Activated naive CD8-positive, alpha-beta T cell (primary cell): ENCODE measurements around the gene ACSF3.

Experiments
- H3K27ac Mint-ChIP-seq: one replicate; pipeline ENCODE4 v1.8.0; 2021; ENCODE audit warnings: mixed read lengths
- H3K27me3 Mint-ChIP-seq: one replicate; pipeline ENCODE4 v1.8.0; 2021; ENCODE audit warnings: mixed read lengths
- H3K36me3 Mint-ChIP-seq: one replicate; pipeline ENCODE4 v1.8.0; 2021; ENCODE audit warnings: mixed read lengths
- H3K4me1 Mint-ChIP-seq: one replicate; pipeline ENCODE4 v1.8.0; 2021; ENCODE audit warnings: low read depth, mixed read lengths
- H3K4me3 Mint-ChIP-seq: one replicate; pipeline ENCODE4 v1.8.0; 2021; ENCODE audit warnings: mild to moderate bottlenecking, mixed read lengths
- H3K9me3 Mint-ChIP-seq: one replicate; pipeline ENCODE4 v1.8.0; 2021; ENCODE audit warnings: low read depth, mixed read lengths

Gene ACSF3

DNA sequence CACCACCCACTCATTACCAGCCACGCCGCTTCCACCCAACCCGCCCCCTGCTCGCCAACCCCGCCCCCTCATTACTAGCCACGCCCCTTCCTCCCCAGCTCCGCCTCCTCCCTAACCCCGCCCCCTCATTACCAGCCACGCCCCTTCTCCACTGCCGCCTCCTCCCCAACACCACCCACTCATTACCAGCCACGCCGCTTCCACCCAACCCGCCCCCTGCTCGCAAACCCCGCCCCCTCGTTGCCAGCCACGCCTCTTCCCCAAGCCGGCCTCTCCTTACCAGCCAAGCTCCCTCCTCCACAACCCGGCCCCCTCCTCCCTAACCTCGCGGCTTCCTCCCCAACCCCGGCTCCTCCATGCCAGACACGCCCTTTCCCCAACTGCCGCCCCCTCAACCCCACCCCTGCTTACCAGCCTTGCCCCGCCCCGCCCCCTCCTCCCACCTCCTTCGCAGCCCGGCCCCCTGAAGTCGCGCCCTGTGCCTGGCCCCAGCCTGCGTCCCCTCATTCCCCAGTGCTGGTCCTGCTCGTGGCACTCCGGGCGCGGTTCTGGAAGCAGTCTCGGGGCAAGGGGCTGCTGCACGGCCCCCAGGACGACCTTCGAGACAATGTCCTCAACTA lies 99.4 kb downstream of the ACSF3 start:
- Mint-ChIP-seq H3K4me3 (no peak overlapping the region), H3K9me3 (no peaks in the 10 kb centered on the region), H3K4me1 (peaks cover 2% of the 10 kb centered on the region), H3K36me3 (no peaks in the 10 kb centered on the region), H3K27me3 (no peaks in the 10 kb centered on the region), H3K27ac (no peak overlapping the region)

DNA sequence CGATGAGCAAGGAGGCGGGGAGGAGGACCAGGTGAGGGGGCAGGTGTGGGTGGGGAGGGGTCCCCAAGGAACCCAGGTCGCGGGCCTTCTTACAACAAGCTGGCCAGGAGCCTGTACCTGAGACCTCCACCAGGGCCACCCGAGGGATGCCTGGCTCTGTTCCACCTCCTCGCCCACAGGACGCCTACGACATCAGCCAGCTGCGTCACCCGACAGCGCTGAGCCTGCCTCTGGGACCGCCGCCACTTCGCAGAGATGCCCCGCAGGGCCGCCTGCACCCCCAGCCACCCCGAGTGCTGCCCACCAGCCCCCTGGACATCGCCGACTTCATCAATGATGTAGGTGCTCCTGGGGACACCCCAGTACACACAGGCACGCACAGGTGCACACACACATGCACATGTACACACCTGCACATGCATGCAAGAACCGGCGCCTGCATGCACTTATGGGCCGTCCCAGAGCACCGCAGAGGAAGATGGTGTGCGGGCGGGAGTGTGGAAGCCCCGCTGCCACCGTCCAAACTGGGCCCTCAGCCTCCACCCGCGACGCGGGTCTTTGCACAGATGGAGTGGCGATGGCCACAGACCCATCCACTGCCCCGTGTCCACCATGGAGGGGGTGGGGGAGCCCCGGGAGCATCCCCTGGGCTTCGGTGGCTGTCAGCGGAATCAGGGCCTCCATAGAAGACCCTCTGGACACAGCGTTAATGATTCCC lies 100.1 kb downstream of the ACSF3 start:
- H3K4me1 Mint-ChIP-seq = peaks cover 2% of the 10 kb centered on the region
- H3K4me3 Mint-ChIP-seq = no peak overlapping the region
- no peak overlapping the region for H3K27ac Mint-ChIP-seq
- H3K27me3 Mint-ChIP-seq = no peaks in the 10 kb centered on the region
- H3K9me3 Mint-ChIP-seq = no peaks in the 10 kb centered on the region
- H3K36me3 Mint-ChIP-seq = no peaks in the 10 kb centered on the region

DNA sequence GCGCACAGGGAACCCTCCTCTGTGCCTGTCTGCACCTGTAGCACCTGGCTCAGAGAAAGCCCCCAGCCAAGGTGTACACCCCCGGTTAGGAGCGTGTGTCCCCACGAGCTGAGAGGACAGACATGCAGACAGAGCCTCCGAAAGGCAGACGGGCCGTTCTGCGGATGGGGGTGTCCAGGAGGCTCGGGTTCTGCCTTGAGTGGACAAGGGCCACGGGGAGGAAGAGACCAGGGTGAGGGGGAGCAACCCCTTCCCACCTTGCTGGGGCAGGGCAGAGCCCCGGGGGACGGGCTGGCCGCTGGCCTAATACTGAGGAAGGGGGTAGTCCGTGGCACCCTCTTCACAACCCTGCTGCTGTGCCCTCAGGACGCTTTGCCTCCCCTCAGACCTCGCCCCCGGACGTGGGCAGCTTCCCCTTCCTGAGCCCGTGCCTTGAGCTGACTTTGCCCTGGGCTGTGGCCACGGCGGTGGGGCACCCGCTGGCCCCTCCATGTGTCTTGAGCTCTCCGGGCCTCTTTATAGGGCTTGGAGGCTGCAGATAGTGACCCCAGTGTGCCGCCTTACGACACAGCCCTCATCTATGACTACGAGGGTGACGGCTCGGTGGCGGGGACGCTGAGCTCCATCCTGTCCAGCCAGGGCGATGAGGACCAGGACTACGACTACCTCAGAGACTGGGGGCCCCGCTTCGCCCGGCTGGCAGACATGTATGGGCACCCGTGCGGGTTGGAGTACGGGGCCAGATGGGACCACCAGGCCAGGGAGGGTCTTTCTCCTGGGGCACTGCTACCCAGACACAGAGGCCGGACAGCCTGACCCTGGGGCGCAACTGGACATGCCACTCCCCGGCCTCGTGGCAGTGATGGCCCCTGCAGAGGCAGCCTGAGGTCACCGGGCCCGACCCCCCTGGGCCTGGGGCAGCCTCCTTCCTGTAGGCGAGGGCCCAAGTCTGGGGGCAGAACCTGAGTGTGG lies 101.0 kb downstream of the ACSF3 start:
- H3K27ac Mint-ChIP-seq = no peak overlapping the region

DNA sequence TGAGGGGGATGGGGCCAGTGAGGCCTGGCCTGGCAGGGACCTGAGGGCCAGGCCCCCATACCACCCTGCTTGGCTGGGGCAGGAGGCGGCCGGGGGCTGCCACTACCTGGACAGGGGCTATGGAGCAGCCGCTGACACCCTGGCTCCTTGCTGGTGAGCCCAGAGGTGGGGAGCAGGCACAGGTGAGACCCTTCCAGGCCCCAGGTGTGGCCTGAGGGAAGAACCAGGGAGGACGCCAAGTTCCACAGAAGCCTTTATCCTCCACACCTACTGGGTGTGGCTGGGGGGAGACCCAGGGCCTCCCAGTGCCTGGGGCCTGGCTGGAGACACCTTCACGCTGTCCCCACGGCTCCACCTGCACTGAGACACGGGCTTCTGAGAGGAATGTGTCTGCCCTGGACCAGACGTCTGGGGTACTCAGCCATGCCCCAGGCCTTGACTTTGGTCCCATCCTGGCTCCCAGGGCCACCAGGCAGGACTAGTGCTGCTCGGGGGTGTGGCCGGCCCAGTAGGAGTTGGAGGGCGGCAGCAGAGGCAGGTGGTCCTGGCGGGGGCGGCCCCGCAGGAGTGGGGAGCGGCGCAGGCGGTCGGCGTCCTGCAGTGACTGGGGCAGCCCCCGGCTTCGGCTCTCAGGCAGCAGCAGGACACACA lies 102.0 kb downstream of the ACSF3 start:
- Mint-ChIP-seq H3K9me3 (no peaks in the 10 kb centered on the region), H3K4me3 (no peak overlapping the region), H3K36me3 (no peaks in the 10 kb centered on the region), H3K27me3 (no peaks in the 10 kb centered on the region), H3K4me1 (peaks cover 8% of the 10 kb centered on the region), H3K27ac (no peak overlapping the region)

More for the DNA sequence above, 101.0 kb downstream of the ACSF3 start:
- Mint-ChIP-seq H3K4me3 (no peak overlapping the region), H3K4me1 (peaks cover 2% of the 10 kb centered on the region), H3K36me3 (no peaks in the 10 kb centered on the region), H3K9me3 (no peaks in the 10 kb centered on the region), H3K27me3 (no peaks in the 10 kb centered on the region)

DNA sequence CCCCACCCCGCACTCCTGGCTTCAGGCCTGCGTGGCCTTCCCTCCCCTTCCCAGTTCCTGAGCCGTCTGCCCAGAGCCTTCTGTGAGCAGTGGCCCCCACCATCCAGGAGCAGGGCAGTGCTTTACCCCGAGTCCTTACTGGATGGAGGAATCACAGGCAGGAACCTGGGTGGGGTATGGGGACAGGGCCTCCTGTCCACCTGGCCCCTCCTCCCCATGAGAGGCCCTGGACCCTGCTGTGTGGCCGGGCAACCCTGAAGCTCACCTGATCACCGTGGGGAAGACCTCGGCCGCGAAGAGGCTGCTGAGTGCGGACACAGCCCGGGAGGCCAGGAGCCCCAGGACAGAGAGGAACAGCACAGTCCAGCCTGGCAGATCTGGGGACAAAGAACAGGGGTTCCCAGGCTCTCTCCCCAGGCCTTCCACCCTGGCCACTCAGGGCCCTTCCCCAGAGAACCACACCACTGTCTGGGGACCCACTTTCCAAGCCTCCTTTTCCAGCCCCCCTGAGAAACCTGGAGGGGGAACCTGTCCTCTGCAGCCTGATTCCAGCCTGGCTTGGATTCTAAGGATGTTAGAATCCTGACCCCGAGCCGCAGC lies 103.5 kb downstream of the ACSF3 start:
- H3K27me3 Mint-ChIP-seq = no peaks in the 10 kb centered on the region
- no peak overlapping the region for H3K27ac Mint-ChIP-seq
- no peaks in the 10 kb centered on the region for H3K9me3 Mint-ChIP-seq
- H3K4me1 Mint-ChIP-seq = peaks cover 8% of the 10 kb centered on the region
- no peaks in the 10 kb centered on the region for H3K36me3 Mint-ChIP-seq
- no peak overlapping the region for H3K4me3 Mint-ChIP-seq

DNA sequence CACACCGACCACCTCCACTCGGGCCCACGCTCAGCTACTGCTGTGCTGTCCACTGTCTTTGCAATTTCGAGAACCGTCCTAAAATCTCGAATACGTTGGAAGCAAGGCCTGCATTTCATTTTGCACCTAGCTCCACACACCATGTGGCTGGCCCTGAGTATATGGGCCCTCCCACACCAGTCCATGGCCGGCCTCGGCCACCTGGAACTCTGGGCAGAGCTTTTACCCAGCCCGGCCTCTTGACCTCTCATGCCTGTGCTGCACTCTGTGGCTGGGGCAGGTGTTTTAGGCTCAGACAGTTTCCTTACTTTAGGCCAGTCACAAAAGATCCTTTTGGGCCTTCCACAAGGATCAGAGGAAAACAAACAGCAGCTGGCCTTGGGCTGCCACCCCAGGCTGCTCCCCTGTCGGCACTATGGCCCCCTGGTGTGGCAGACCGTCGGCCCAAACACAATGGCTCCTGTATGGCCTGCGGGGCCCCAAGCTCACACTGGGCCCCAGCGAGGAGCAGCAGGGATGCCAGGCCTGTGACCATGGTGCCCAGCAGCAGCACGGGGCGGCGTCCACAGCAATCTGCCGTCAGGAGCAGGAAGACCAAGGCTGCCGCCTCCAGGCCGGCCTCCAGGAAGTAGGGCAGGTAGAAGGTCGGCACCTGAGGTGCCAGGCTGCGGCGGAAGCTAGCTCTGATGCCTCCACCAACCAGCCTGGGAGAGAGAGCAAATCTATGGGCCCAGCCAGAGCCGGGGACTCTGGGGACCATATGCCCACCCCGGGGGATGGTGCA lies 104.2 kb downstream of the ACSF3 start:
- Mint-ChIP-seq H3K4me1 (peaks cover 12% of the 10 kb centered on the region), H3K27me3 (peaks cover 3% of the 10 kb centered on the region), H3K36me3 (no peaks in the 10 kb centered on the region), H3K4me3 (no peak overlapping the region), H3K9me3 (no peaks in the 10 kb centered on the region), H3K27ac (no peak overlapping the region)

DNA sequence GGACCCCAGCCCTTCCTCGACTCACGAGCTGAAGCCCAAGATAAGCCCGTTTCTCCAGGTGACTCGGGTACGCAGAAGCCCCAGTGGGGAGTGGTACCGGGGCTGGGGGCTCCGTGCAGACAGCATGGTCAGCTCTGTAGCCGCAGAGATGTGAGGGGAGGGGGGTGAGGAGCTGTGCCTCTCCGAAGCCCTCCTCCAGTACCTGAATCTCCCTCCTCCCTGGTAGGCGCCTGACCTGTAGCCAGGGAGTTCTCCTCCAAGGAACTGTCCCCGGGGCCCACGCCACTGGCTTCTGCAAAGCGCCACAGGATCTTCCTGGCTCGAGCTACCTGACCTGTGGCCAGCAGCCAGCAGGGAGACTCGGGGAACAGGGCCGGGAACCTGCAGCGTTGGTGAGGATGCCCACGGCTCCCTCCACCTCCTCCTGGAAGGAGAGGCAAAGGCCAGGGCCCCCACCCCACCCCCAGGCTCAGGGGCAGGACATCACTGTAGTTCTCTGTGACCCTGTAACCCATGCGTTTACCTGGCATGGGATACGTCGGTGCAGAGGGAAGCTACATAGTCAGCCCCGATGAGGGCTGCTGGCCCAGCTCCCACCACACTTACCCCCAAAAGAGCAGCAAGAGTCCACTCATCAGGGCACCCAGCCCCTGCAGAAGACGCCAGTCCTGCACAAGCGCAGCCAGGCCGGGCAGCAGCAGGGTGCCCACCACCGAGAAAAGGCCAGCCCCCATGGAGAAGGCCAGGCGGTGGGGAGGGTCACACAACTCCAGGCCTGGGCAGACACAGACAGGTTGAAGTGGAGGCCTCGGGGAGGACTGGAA lies 105.0 kb downstream of the ACSF3 start:
- no peaks in the 10 kb centered on the region for H3K36me3 Mint-ChIP-seq
- no peaks in the 10 kb centered on the region for H3K9me3 Mint-ChIP-seq
- H3K27me3 Mint-ChIP-seq = peaks cover 11% of the 10 kb centered on the region
- H3K4me1 Mint-ChIP-seq = peaks cover 16% of the 10 kb centered on the region
- no peak overlapping the region for H3K27ac Mint-ChIP-seq
- H3K4me3 Mint-ChIP-seq = no peak overlapping the region

DNA sequence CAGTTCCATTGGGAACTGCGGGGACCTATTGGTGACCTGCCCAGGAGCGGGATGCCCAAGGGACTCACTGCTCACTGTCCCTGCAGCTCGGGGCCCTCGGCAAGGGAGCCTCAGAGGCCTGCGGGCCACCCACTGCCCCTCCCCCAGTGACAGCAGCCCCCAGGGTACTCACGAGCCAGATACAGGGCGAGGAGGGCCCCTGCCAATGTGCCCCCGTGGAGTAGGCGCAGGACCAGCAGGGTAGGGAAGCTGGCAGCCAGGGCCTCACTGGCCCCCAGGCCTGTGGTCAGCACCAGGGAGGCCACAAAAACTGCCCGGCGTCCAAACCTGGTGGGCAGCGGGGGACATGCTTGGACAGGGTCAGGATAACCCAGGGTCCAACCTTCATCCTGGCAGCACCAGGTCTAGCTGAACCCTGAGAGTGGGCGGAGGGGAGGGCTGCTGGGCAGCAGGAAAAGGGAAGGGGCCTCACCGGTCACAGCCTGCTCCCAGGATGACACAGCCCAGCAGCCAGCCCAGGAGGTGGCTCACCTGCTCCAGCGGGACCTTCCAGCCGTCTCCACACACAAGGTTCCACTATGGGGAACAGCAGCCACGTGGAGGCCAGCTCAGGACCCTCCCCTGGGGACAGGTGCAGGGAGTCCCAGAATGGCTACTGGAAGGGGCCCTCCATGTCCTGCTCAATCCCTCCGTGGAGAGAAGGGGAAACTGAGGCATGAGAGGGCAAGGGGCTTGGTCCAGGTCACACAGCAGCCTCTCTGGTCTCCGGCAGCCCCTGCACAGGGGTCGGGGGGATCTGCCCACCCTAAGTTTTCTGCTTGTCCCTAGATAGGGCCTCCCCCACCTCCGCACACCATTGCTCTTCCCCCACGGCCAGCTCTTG lies 105.8 kb downstream of the ACSF3 start:
- Mint-ChIP-seq H3K4me1 (peaks cover 16% of the 10 kb centered on the region), H3K27ac (no peak overlapping the region), H3K9me3 (no peaks in the 10 kb centered on the region), H3K27me3 (peaks cover 18% of the 10 kb centered on the region), H3K36me3 (no peaks in the 10 kb centered on the region), H3K4me3 (no peak overlapping the region)

DNA sequence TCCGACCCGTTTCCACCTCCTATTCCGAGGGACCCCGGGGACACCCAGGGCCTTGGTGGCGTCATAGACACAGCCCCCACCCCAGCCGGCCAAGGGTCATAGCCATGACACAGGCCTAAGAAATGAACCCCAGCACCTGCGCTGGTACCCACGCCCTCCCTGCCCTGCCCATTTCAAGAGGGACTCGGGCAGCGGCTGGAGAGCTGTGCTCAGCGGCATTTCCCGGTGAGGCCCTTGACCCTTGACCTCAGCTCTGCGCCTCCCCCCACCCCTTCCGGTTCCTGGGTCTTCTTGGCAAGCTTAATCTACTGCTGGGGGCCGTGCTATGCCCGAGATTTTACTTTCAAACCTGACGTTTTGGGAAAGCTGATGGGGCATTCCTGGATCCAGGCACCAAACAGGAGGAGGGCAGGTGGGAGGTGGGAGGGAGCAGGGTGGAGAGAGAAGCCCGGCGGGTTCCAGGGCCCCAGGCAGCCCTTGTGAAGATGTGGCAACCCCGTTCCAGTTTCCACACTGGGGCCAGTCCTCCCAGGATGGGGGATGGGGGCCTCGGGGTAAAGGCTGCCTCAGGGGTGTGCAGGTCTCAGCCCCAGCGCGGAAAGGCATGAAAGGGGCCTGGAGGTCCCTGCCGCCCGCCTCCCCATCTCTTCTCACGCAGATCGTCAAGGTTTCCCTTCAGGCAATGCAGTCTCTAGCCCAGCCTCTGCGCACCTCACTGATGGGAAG lies 106.6 kb downstream of the ACSF3 start, which contains the start of gene SLC22A31:
Gene SLC22A31, minus strand, starts transcription at position 414 of the 726 bp plus-strand sequence. Its CDS starts 36 bp downstream, at position 378.
- Mint-ChIP-seq H3K36me3 (no peaks in the 10 kb centered on the region), H3K4me3 (peak within 1 kb of the TSS; percentile 63), H3K4me1 (peaks cover 16% of the 10 kb centered on the region), H3K27me3 (peaks cover 18% of the 10 kb centered on the region), H3K9me3 (no peaks in the 10 kb centered on the region), H3K27ac (no peak within 1 kb of the TSS)

DNA sequence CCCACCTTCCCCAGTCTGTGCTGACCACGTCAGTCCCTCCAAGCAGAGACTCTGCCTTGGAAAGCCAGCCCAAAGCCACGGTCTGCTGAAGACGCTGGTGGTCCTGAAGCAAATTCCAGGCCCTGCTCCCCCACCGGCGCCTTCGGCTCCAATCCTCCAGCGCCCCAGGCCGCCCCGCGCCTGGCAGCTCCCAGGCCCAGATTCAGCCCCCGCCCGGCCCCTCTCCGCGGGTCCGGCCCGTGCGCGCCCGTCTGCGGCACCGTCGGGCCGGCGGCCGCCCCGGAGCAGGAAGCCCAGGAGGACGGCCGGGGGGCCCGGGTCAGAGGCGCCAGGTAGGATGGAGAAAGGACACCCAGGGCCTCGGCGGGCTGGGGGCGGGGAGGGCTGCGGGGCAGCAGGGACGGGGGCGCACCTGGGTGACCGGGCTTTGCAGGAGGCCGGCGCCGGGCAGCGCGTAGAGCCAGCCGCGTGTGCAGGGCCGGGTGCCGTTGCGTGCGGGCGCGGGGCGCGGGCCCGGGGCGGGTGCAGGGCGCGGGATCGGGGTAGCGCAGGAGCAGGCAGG lies 107.3 kb downstream of the ACSF3 start:
- H3K4me1 Mint-ChIP-seq = peaks cover 16% of the 10 kb centered on the region
- no peak overlapping the region for H3K27ac Mint-ChIP-seq
- peak overlapping the region; percentile 63 for H3K4me3 Mint-ChIP-seq
- peaks cover 18% of the 10 kb centered on the region for H3K27me3 Mint-ChIP-seq
- no peaks in the 10 kb centered on the region for H3K9me3 Mint-ChIP-seq
- no peaks in the 10 kb centered on the region for H3K36me3 Mint-ChIP-seq

DNA sequence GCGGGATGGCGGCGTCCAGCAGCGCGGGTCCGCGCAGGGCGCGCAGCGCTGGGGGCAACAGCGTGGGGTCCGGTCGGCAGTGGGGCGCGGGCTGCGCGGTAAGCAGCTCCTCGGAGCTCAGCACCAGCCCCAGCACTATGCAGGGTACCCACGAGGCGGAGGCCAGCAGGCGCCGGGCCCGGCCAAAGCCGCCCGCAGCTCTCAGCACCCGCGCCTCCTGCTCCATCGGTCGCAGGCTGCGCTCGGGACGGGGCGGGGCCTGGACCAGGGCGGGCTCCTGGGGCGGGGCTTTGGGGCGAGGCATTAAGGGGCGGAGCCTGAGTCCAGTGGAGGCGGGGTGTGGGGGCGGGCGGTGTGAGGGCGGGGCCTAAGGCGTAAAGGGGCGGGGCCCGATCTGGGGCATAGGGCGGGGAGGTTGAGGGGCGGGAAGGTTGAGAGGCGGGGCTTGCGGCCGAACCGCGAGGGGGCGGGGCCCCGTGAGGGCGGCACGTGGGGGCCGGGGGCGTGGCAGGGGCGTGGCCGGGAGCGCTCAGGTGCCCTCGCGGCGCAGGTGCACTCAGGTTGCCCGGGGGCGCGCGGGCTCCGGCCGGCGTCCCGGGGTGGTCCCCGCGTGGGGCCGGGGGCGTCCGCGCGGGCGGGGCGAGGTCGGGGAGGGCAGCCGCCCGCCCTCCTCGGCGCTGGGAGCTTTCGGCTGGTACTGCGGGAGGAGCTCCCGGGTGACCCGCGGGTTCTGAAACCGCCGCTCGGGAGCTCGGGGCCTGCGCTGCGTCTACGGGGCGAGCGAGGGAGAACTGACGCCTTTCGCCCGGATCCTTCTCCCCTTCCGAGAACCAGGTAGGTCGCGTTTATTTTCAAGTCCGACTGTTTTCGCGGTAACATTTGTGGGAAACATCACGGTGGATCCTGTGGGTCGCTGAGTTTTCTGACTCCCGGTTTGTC lies 108.1 kb downstream of the ACSF3 start:
- peaks cover 16% of the 10 kb centered on the region for H3K4me1 Mint-ChIP-seq
- H3K36me3 Mint-ChIP-seq = no peaks in the 10 kb centered on the region
- no peaks in the 10 kb centered on the region for H3K9me3 Mint-ChIP-seq
- H3K27me3 Mint-ChIP-seq = peaks cover 21% of the 10 kb centered on the region
- H3K4me3 Mint-ChIP-seq = peak overlapping the region; percentile 79
- H3K27ac Mint-ChIP-seq = no peak overlapping the region
